HepG2 (cell line): Measurements from ENCODE around the gene IL17A. TPM values are rescaled to one million over a fixed set of nuclear protein-coding genes. Genes with fewer than 3 reads are reported as not detected.

ENCODE experiments used
- ATAC-seq: fragments of 200-7000 bp; cut with Tn5 transposase; 3 replicates; pipeline ENCODE4 v1.9.1; 2020; ENCODE audit warnings: mild to moderate bottlenecking, moderate library complexity
- BruUV-seq: library from RNA; stranded (reverse); fragments of 400-500 nt; replicated peaks from 2 replicates; lab custom pipeline; 2021; lab: Mats Ljungman, UMichigan
- CTCF ChIA-PET: fragments of 300-600 bp; formaldehyde crosslinking; extraction: SDS; loops from one replicate; lab custom pipeline; 2021; ENCODE audit warnings: low total read pairs, inconsistent platforms, low intra/inter-chr PET ratio; lab: Yijun Ruan, JAX
- POLR2A ChIA-PET: fragments of 350-600 bp; sonication (Branson Sonifier 250); formaldehyde crosslinking; loops from one replicate; lab custom pipeline; 2020; ENCODE audit warnings: antibody characterized with exemption, inconsistent platforms; lab: Yijun Ruan, JAX
- DNase-seq: peaks from one replicate; pipeline ENCODE4 v3.0.0-alpha.2; 2015; ENCODE audit warnings: low spot score
- FAIRE-seq: peaks from 3 replicates; lab custom pipeline; 2011; peaks lifted over from hg19 to GRCh38; lab: Jason Lieb, UNC
- H2AFZ ChIP-seq: one replicate; pipeline ENCODE4 v1.6.1; 2011; ENCODE audit warnings: low read length, inconsistent platforms
- H3K27ac ChIP-seq: fragments of 300-600 bp; 3 replicates; pipeline ENCODE4 v1.8.0; 2011; ENCODE audit warnings: mixed run types, mild to moderate bottlenecking, mixed read lengths, low read length, inconsistent platforms; ENCODE audit not compliant: insufficient read depth; ENCODE audit errors: extremely low read length
- H3K27me3 ChIP-seq, 2 experiments: fragments of 200-600 bp in 1 of 2; 2 replicates in 1 of 2; 3 replicates in 1 of 2; pipeline versions ENCODE4 v1.6.0 to v1.8.0; 2011; ENCODE audit warnings: low read length in 2 of 2, mild to moderate bottlenecking in 2 of 2, moderate library complexity in 2 of 2, inconsistent platforms in 1 of 2; ENCODE audit not compliant: insufficient read depth in 2 of 2, control insufficient read depth in 1 of 2
- H3K36me3 ChIP-seq, 2 experiments: fragments of 200-600 bp in 1 of 2; replicated peaks in 1 of 2; 2 replicates in 1 of 2; 3 replicates in 1 of 2; pipeline versions ENCODE4 v1.5.1 to v1.8.0; 2011; ENCODE audit warnings: low read length in 2 of 2, inconsistent platforms in 1 of 2; ENCODE audit not compliant: insufficient read depth in 2 of 2, control insufficient read depth in 1 of 2
- H3K4me1 ChIP-seq: 2 replicates; pipeline ENCODE4 v1.5.1; 2012; ENCODE audit warnings: low read length, inconsistent platforms; ENCODE audit not compliant: insufficient read depth
- H3K4me2 ChIP-seq: 2 replicates; pipeline ENCODE4 v1.6.0; 2011; ENCODE audit warnings: low read depth, low read length, inconsistent platforms
- H3K4me3 ChIP-seq, 3 experiments: fragments of 200-600 bp in 1 of 3; sonication (generic), shearing (Covaris generic) in 1 of 3; replicated peaks in 1 of 3; 2 replicates each; pipeline ENCODE4 v1.5.1; 2011 to 2016; ENCODE audit warnings: low read length in 3 of 3, inconsistent platforms in 2 of 3, low read depth in 2 of 3, mild to moderate bottlenecking in 2 of 3, control low read depth in 1 of 3, mixed read lengths in 1 of 3; ENCODE audit not compliant: insufficient read depth in 1 of 3
- H3K79me2 ChIP-seq: one replicate; pipeline ENCODE4 v1.6.1; 2011; ENCODE audit warnings: low read length, inconsistent platforms; ENCODE audit not compliant: insufficient read depth
- H3K9ac ChIP-seq: 2 replicates; pipeline ENCODE4 v1.6.0; 2011; ENCODE audit warnings: mild to moderate bottlenecking, low read depth, low read length, inconsistent platforms; ENCODE audit not compliant: insufficient read depth
- H3K9me3 ChIP-seq: 2 replicates; pipeline ENCODE4 v1.5.1; 2012; ENCODE audit warnings: mild to moderate bottlenecking, low read length
- H4K20me1 ChIP-seq: 2 replicates; pipeline ENCODE4 v1.6.0; 2011; ENCODE audit warnings: inconsistent platforms, mild to moderate bottlenecking, low read length, moderate library complexity; ENCODE audit not compliant: insufficient read depth
- IKZF1 ChIP-seq: fragments of 450-650 bp; IDR thresholded peaks from 2 replicates; pipeline ENCODE4 v1.7.1; 2016
- KAT8 ChIP-seq: IDR thresholded peaks from 2 replicates; pipeline ENCODE4 v1.6.1; 2016; ENCODE audit warnings: missing genetic modification reagents, missing compliant biosample characterization
- MIXL1 ChIP-seq: IDR thresholded peaks from 2 replicates; pipeline ENCODE4 v1.6.1; 2016
- PAF1 ChIP-seq: IDR thresholded peaks from 2 replicates; pipeline ENCODE4 v1.6.1; 2016; ENCODE audit warnings: missing genetic modification reagents, missing compliant biosample characterization
- ZNF232 ChIP-seq: sonication (generic); formaldehyde crosslinking; IDR thresholded peaks from 2 replicates; pipeline ENCODE4 v1.4.0; 2020; ENCODE audit warnings: missing genetic modification reagents, borderline replicate concordance
- ZNF816 ChIP-seq: sonication (generic); formaldehyde crosslinking; IDR thresholded peaks from 2 replicates; pipeline ENCODE4 v1.8.0; 2022; ENCODE audit warnings: missing genetic modification reagents, mild to moderate bottlenecking, borderline replicate concordance
- WGBS: methylation state at CpG from one replicate; pipeline ENCODE4 v1.1.6; 2017; ENCODE audit warnings: low lambda C conversion rate; 5-methylcytosine and 5-hydroxymethylcytosine counted together
- in situ Hi-C: cut with HindIII; loops from 2 replicates; pipeline ENCODE4 v1.10.0; 2017; ENCODE audit warnings: low pct_unique_long_range_greater_than_20kb; ENCODE audit not compliant: extremely low pct_ligation_motif_present
- intact Hi-C: fragments of 100-400 bp; cut with micrococcal nuclease; formaldehyde crosslinking; loops from one replicate; pipeline ENCODE4 v1.10.0; 2022; ENCODE audit not compliant: unreplicated experiment
- polyA plus RNA-seq, 8 experiments: library from polyadenylated mRNA; depleted of rRNA in 3 of 8; stranded (reverse) in 7 of 8; unstranded in 1 of 8; fragments of >200 nt; fragmentation: Illumina TruSeq in 4 of 8; extraction: Trizol in 4 of 8; gene quantifications; 2 replicates each; pipeline versions ENCODE4 v1.2.1 to v1.2.3, GENCODE V29; 2011 to 2016; ENCODE audit warnings: low read depth in 4 of 8, missing spikeins in 1 of 8, mixed read lengths in 1 of 8; ENCODE audit not compliant: insufficient read depth in 1 of 8
- total RNA-seq, 5 experiments: library from RNA; depleted of rRNA; stranded (reverse); fragments of >200 nt; fragmentation: Illumina TruSeq; extraction: Trizol; gene quantifications; 2 replicates each; pipeline ENCODE4 v1.2.3, GENCODE V29; 2016; ENCODE audit warnings: low read depth in 1 of 5
- TF ChIP-seq, protein P1 (sequence below): sonication (generic); formaldehyde crosslinking; IDR thresholded peaks from 2 replicates; pipeline ENCODE4 v1.4.0; 2020; ENCODE audit warnings: missing genetic modification reagents

IL17A gene
- total and polyA plus RNA-seq, 2 of the 13 experiments (the other 11 are each of a cell fraction or from before 2014, with no cell fraction given) = not detected

DNA sequence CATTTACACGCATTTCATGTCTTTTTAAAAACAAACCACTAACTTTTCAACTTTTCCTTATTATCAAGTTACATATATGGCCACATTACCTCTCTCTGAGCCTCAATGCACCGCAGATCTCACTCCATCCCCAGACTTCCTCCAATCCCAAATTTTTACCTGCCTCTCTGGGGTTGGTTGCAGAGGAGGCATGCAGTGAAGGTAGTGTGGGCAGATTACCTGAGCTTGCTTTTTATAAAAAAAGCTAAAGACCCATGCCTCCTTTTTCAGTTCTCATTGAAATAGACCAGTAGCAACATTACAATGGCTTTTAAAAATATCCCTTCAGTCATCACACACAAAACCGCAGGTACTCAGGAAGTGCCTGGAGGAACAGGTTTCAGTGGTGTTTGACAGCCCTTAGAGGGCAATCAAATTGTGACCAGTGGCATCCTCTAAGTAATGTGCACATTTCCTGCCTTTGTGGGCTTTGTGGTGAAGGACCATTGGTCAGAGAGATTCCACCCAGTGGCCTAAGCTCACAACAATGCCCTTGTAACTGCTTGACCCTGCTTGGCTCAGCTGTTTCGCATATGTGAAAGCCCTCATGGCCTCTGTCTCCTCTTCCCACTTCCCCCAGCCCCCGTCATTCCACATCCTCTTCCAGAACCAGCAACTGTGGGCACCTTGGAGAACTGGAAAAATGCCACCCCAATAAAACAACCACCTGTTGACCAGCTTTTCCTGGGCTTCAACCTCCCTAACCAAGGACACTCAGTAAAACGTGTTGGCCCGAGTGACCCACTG lies 30.2 kb upstream of the IL17A start:
- Histone ChIP-seq H4K20me1 (no peaks in the 10 kb centered on the region), H3K4me1 (no peaks in the 10 kb centered on the region), H3K27me3 (peaks cover 0 to 4% of the 10 kb centered on the region in 2 experiments; a peak in 1 of 5 replicates), H3K9ac (no peak overlapping the region), H3K4me3 (no peak overlapping the region), H3K4me2 (no peak overlapping the region), H3K79me2 (no peaks in the 10 kb centered on the region), H3K9me3 (peaks cover 5% of the 10 kb centered on the region; the same call in 1 of the 2 replicates), H3K36me3 (no peaks in the 10 kb centered on the region), H3K27ac (no peak overlapping the region), H2AFZ (no peak overlapping the region)
- no TSS peak for BruUV-seq
- no peak for FAIRE-seq
- DNase-seq = no peak
- in situ Hi-C loops = loop anchor here (25.0 kb wide), 1 partner anchor 506 kb away; the partner anchor contains the start of gene TMEM14A
- CTCF ChIA-PET = no interaction called here
- intact Hi-C loops = no loop called here
- TF ChIP-seq IKZF1 (no peak), KAT8 (no peak), PAF1 (CRISPR knock-in tag) (no peak), MIXL1 (CRISPR knock-in tag) (no peak), ZNF816 (CRISPR knock-in tag) (no peak), ZNF232 (CRISPR knock-in tag) (no peak)
- TF ChIP-seq, protein P1, sequence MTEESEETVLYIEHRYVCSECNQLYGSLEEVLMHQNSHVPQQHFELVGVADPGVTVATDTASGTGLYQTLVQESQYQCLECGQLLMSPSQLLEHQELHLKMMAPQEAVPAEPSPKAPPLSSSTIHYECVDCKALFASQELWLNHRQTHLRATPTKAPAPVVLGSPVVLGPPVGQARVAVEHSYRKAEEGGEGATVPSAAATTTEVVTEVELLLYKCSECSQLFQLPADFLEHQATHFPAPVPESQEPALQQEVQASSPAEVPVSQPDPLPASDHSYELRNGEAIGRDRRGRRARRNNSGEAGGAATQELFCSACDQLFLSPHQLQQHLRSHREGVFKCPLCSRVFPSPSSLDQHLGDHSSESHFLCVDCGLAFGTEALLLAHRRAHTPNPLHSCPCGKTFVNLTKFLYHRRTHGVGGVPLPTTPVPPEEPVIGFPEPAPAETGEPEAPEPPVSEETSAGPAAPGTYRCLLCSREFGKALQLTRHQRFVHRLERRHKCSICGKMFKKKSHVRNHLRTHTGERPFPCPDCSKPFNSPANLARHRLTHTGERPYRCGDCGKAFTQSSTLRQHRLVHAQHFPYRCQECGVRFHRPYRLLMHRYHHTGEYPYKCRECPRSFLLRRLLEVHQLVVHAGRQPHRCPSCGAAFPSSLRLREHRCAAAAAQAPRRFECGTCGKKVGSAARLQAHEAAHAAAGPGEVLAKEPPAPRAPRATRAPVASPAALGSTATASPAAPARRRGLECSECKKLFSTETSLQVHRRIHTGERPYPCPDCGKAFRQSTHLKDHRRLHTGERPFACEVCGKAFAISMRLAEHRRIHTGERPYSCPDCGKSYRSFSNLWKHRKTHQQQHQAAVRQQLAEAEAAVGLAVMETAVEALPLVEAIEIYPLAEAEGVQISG (CRISPR knock-in tag) = no peak
- no peak for ATAC-seq
- POLR2A ChIA-PET = no interaction called here
- 24% methylated on average over 7 of the region's 7 CpGs for WGBS
